IPS-20b (cell line): ENCODE results near the gene ZNRF4.
A peak's percentile ranks its signal among the peaks of the same experiment; 100 is the strongest.
"Not testable (repeated sequence)": the region's sequence is repeated elsewhere in the genome, so short reads cannot be mapped to it uniquely, and the experiment has no call there.

Experiments
- H3K27ac ChIP-seq: one replicate; pipeline ENCODE4 v1.5.1; 2013; ENCODE audit warnings: low read length
- H3K27me3 ChIP-seq: 2 replicates; pipeline ENCODE4 v1.6.1; 2013; ENCODE audit warnings: mild to moderate bottlenecking, low read length, inconsistent platforms; ENCODE audit not compliant: insufficient read depth
- H3K36me3 ChIP-seq: 2 replicates; pipeline ENCODE4 v1.6.1; 2013; ENCODE audit warnings: low read depth, mild to moderate bottlenecking, inconsistent platforms, low read length, moderate library complexity; ENCODE audit not compliant: insufficient read depth
- H3K4me1 ChIP-seq: 2 replicates; pipeline ENCODE4 v1.6.1; 2013; ENCODE audit warnings: mild to moderate bottlenecking, control low read depth, inconsistent platforms, low read length, moderate library complexity; ENCODE audit not compliant: insufficient read depth
- H3K4me3 ChIP-seq: 2 replicates; pipeline ENCODE4 v1.5.1; 2013; ENCODE audit warnings: mild to moderate bottlenecking, low read length, inconsistent platforms
- H3K9ac ChIP-seq: 2 replicates; pipeline ENCODE4 v1.6.1; 2013; ENCODE audit warnings: low read depth, mild to moderate bottlenecking, inconsistent platforms, low read length, moderate library complexity
- H3K9me3 ChIP-seq: 2 replicates; pipeline ENCODE4 v1.6.1; 2013; ENCODE audit warnings: mild to moderate bottlenecking, low read depth, low read length, inconsistent platforms; ENCODE audit not compliant: insufficient read depth

ZNRF4 gene

GRCh38 chr19:5478925-5479588, 23.8 kb downstream of the ZNRF4 start:
- Histone ChIP-seq H3K27ac (no peak overlapping the region), H3K36me3 (no peaks in the 10 kb centered on the region), H3K27me3 (peaks cover 23% of the 10 kb centered on the region), H3K4me1 (no peaks in the 10 kb centered on the region; the same call in 1 of the 2 replicates), H3K9ac (no peak overlapping the region), H3K4me3 (no peak overlapping the region), H3K9me3 (peaks cover 4% of the 10 kb centered on the region; the same call in 1 of the 2 replicates)

DNA sequence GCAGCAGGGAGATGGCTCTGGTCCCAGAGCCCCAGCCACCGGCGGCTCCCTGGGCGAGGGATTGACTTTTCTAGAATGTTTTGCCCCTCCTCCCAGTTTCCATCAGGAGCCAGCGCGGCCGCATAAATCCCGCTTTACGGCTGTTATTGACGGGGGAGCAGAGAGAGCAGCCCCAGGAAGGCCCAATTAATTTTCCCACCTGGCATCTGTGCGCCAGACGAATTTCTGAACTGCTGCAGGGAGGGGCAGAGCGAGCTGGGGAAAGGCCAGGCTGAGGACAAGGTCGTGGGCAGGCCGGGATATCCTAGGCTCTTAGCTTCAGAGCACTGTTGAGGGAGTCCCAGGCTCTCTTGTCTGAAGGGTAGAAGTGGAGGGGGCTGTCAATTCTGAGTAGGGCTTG, 24.7 kb downstream of the ZNRF4 start:
- Histone ChIP-seq H3K4me1 (peaks cover 7% of the 10 kb centered on the region; the same call in 1 of the 2 replicates), H3K27me3 (peaks cover 32% of the 10 kb centered on the region), H3K27ac (no peak overlapping the region), H3K9me3 (peaks cover 4% of the 10 kb centered on the region; the same call in 1 of the 2 replicates), H3K4me3 (no peak overlapping the region), H3K9ac (no peak overlapping the region), H3K36me3 (no peaks in the 10 kb centered on the region)

DNA sequence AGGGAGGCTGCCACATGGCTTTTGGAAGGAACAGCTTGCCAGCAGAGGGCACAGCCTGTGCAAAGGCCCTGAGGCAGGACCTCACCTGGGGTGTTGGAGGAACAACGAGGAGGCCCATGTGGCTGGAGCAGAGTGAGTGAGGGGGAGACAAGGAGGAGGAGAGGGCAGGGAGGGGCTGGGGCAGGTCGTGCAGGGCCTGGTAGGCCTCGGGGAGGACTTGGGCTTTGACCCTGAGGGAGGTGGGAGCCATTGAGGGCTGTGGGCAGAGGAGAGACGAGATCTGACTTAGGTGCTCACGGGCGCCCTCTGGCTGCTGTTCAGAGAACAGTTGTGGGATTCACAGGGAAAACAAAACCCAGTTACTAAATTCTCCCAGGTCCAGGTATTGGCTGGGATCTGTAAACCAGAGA, 25.2 kb downstream of the ZNRF4 start:
- H3K36me3 ChIP-seq = no peaks in the 10 kb centered on the region
- peaks cover 4% of the 10 kb centered on the region; the same call in 1 of the 2 replicates for H3K9me3 ChIP-seq
- no peak overlapping the region for H3K27ac ChIP-seq
- H3K9ac ChIP-seq = no peak overlapping the region
- peaks cover 7% of the 10 kb centered on the region; the same call in 1 of the 2 replicates for H3K4me1 ChIP-seq
- no peak overlapping the region for H3K4me3 ChIP-seq
- peaks cover 36% of the 10 kb centered on the region for H3K27me3 ChIP-seq

- H3K9ac ChIP-seq = no peak overlapping the region
- peaks cover 4% of the 10 kb centered on the region; the same call in 1 of the 2 replicates for H3K9me3 ChIP-seq
- H3K4me1 ChIP-seq = peaks cover 7% of the 10 kb centered on the region; the same call in 1 of the 2 replicates
- no peak overlapping the region for H3K4me3 ChIP-seq
- no peak overlapping the region for H3K27ac ChIP-seq
- peaks cover 45% of the 10 kb centered on the region for H3K27me3 ChIP-seq
- no peaks in the 10 kb centered on the region for H3K36me3 ChIP-seq
These were observed 26.7 kb downstream of the ZNRF4 start for GRCh38 chr19:5481957-5482356.

GRCh38 chr19:5484398-5485285, 29.4 kb downstream of the ZNRF4 start:
- Histone ChIP-seq H3K4me1 (peaks cover 7% of the 10 kb centered on the region; the same call in 1 of the 2 replicates), H3K36me3 (no peaks in the 10 kb centered on the region), H3K9ac (no peak overlapping the region), H3K4me3 (no peak overlapping the region), H3K27me3 (peaks cover 30% of the 10 kb centered on the region), H3K9me3 (peaks cover 4% of the 10 kb centered on the region; the same call in 1 of the 2 replicates), H3K27ac (no peak overlapping the region)

DNA sequence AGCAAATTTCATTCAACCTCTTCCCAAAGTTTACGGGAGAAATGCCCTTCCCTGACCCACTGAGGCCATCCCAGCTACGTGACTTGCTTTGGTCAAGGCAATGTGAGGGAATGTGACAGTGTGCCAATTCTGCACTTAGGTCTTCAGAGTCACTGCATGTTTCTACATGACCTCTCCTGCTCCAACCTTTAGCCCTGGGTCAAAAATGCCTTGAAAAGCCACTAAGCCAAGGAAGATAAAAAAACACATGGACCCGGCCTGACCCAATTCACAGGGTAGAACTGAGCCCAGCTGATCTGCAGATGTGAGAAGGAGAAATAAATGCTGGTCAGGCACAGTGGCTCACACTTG, 30.0 kb downstream of the ZNRF4 start:
- Histone ChIP-seq H3K4me1 (peaks cover 7% of the 10 kb centered on the region; the same call in 1 of the 2 replicates), H3K9me3 (peaks cover 4% of the 10 kb centered on the region; the same call in 1 of the 2 replicates), H3K4me3 (no peak overlapping the region), H3K9ac (no peak overlapping the region), H3K27me3 (peaks cover 36% of the 10 kb centered on the region), H3K36me3 (no peaks in the 10 kb centered on the region), H3K27ac (no peak overlapping the region)

DNA sequence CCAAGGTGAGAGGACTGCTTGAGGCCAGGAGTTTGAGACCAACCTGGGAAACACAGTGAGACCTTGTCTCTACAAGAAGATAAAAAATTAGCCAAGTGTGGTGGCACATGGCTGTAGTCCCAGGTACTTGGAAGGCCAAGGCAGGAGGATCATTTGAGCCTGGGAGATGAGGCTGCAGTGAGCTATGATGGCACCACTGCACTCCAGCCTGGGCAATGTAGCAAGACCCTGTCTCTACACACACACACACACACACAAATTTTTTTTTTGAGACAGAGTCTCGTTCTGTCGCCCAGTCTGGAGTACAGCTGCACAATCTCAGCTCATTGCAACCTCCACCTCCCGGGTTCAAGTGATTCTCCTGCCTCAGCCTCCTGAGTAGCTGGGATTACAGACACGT, 30.4 kb downstream of the ZNRF4 start:
- not testable (repeated sequence) for H3K9me3 ChIP-seq, H3K36me3 ChIP-seq, H3K4me3 ChIP-seq, H3K9ac ChIP-seq, H3K4me1 ChIP-seq, H3K27ac ChIP-seq
- peaks cover 36% of the 10 kb centered on the region for H3K27me3 ChIP-seq

DNA sequence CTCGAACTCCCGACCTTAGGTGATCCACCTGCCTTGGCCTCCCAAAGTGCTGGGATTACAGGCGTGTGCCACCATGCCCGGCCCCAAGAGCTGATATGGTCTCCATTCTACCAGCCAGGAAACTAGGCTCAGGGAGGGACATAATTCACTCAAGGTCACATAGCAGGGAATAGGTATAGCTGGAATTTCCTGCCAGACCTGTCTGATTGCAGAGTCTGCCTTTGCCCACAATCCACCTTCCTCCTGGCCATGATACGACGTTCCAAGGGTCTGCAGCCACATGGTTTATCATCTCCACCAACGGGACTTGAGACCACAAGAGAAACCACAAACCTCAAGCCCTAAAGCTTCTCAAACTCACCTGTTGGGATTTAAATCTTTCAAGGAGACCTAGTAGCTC, 32.0 kb downstream of the ZNRF4 start:
- Histone ChIP-seq H3K4me1 (peaks cover 7% of the 10 kb centered on the region; the same call in 1 of the 2 replicates), H3K36me3 (no peaks in the 10 kb centered on the region), H3K9ac (no peak overlapping the region), H3K27me3 (peaks cover 48% of the 10 kb centered on the region), H3K27ac (no peak overlapping the region), H3K9me3 (no peaks in the 10 kb centered on the region), H3K4me3 (no peak overlapping the region)

DNA sequence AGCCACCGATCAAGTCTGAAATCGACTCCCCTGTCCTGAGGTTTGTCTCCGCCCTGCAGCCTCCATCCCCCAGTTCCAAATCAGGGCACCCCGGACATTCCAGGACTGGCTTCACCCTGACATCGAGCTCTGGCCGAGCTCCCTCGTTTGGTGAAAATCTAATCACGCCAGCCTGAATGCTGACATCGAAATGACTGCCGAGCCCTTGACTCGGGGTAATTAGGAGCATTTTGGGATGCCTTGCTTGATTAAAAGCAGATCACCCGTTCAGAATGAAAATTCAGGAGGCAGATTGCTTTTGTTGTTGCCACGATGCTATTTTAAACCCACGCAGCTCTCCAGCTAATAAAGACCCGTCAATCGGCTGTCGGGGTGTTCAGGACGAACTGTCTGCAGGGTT, 34.3 kb downstream of the ZNRF4 start:
- Histone ChIP-seq H3K4me1 (peaks cover 2% of the 10 kb centered on the region; the same call in 1 of the 2 replicates), H3K27ac (no peak overlapping the region), H3K27me3 (peaks cover 62% of the 10 kb centered on the region), H3K36me3 (no peaks in the 10 kb centered on the region), H3K9ac (no peak overlapping the region), H3K4me3 (no peak overlapping the region), H3K9me3 (no peaks in the 10 kb centered on the region)

- Histone ChIP-seq H3K36me3 (no peaks in the 10 kb centered on the region), H3K9ac (no peak overlapping the region), H3K9me3 (no peaks in the 10 kb centered on the region), H3K4me3 (no peak overlapping the region), H3K27ac (no peak overlapping the region), H3K4me1 (no peaks in the 10 kb centered on the region; the same call in 1 of the 2 replicates), H3K27me3 (peaks cover 66% of the 10 kb centered on the region)
These were observed 36.3 kb downstream of the ZNRF4 start for GRCh38 chr19:5491565-5491964.

DNA sequence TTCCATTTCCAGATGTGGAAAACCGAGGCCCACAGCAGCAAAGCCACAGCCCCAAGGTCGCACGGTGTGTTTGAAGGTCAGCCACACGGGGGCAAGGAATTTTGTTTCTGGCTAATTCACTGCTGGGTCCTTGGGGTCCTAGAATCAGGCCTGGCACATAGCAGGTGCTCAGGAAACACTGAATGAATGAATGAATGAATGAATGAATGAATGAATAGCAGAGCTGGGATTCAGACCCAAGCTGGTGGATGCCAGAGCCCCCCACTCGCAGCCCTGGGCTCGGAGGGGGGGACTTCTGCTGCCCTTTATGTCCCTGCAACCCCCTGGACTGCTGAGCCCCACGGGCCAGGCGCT, 37.0 kb downstream of the ZNRF4 start:
- H3K36me3 ChIP-seq = no peaks in the 10 kb centered on the region
- H3K27me3 ChIP-seq = peaks cover 72% of the 10 kb centered on the region
- H3K27ac ChIP-seq = no peak overlapping the region
- H3K4me3 ChIP-seq = peak overlapping the region; percentile 38; the same call in 1 of the 2 replicates
- no peaks in the 10 kb centered on the region; the same call in 1 of the 2 replicates for H3K4me1 ChIP-seq
- no peak overlapping the region; the same call in 1 of the 2 replicates for H3K9ac ChIP-seq
- no peaks in the 10 kb centered on the region for H3K9me3 ChIP-seq
